ENCODE measurements around the gene CTNNA2. TPM values are rescaled to one million over a fixed set of nuclear protein-coding genes. Genes with fewer than 3 reads are reported as not detected.

CTNNA2 gene
- total RNA-seq, 1 donor from 2014 or later: 15.0 TPM

GRCh38 chr2:79711098-79711497, 198.2 kb downstream of the CTNNA2 start:
- no peak for DNase-seq (ENCODE audit: extremely low spot score, unreplicated experiment)
- Mint-ChIP-seq H3K27ac (no peak overlapping the region), H3K4me3 (no peak overlapping the region), H3K27me3 (no peaks in the 10 kb centered on the region), H3K4me1 (ENCODE audit: unreplicated experiment) (peaks cover 5% of the 10 kb centered on the region), H3K36me3 (peaks cover 3% of the 10 kb centered on the region), H3K9me3 (peaks cover 9% of the 10 kb centered on the region)
- TF ChIP-seq CTCF (conservative IDR thresholded peaks at IDR 0.05): no peak

- DNase-seq (ENCODE audit: extremely low spot score, unreplicated experiment): no peak
- no peak overlapping the region for H3K4me3 Mint-ChIP-seq
- H3K27ac Mint-ChIP-seq: no peak overlapping the region
- H3K9me3 Mint-ChIP-seq: peaks cover 9% of the 10 kb centered on the region
- H3K36me3 Mint-ChIP-seq: peaks cover 3% of the 10 kb centered on the region
- no peak for TF ChIP-seq CTCF (conservative IDR thresholded peaks at IDR 0.05)
- H3K4me1 Mint-ChIP-seq (ENCODE audit: unreplicated experiment): peaks cover 9% of the 10 kb centered on the region
- H3K27me3 Mint-ChIP-seq: no peaks in the 10 kb centered on the region
Measured at GRCh38 chr2:79713131-79713785, 200.4 kb downstream of the CTNNA2 start.

- no peak overlapping the region for H3K27ac Mint-ChIP-seq
Measured at GRCh38 chr2:79714283-79714682, 201.4 kb downstream of the CTNNA2 start.

GRCh38 chr2:79715338-79715737, 202.5 kb downstream of the CTNNA2 start:
- no peaks in the 10 kb centered on the region for H3K27me3 Mint-ChIP-seq
- H3K4me3 Mint-ChIP-seq: no peak overlapping the region
- TF ChIP-seq CTCF (conservative IDR thresholded peaks at IDR 0.05): no peak
- DNase-seq (ENCODE audit: extremely low spot score, unreplicated experiment): no peak
- no peak overlapping the region for H3K27ac Mint-ChIP-seq
- peaks cover 9% of the 10 kb centered on the region for H3K4me1 Mint-ChIP-seq (ENCODE audit: unreplicated experiment)
- peaks cover 3% of the 10 kb centered on the region for H3K36me3 Mint-ChIP-seq
- H3K9me3 Mint-ChIP-seq: peaks cover 14% of the 10 kb centered on the region

More at GRCh38 chr2:79714283-79714682, 201.4 kb downstream of the CTNNA2 start:
- H3K4me1 Mint-ChIP-seq (ENCODE audit: unreplicated experiment): peaks cover 9% of the 10 kb centered on the region
- H3K9me3 Mint-ChIP-seq: peaks cover 9% of the 10 kb centered on the region
- no peaks in the 10 kb centered on the region for H3K27me3 Mint-ChIP-seq
- H3K36me3 Mint-ChIP-seq: peaks cover 3% of the 10 kb centered on the region
- H3K4me3 Mint-ChIP-seq: no peak overlapping the region
- TF ChIP-seq CTCF (conservative IDR thresholded peaks at IDR 0.05): no peak
- DNase-seq (ENCODE audit: extremely low spot score, unreplicated experiment): no peak

- no peak overlapping the region for H3K27ac Mint-ChIP-seq
- no peak for DNase-seq (ENCODE audit: extremely low spot score, unreplicated experiment)
- TF ChIP-seq CTCF (conservative IDR thresholded peaks at IDR 0.05): no peak
- peaks cover 5% of the 10 kb centered on the region for H3K4me1 Mint-ChIP-seq (ENCODE audit: unreplicated experiment)
- peaks cover 14% of the 10 kb centered on the region for H3K9me3 Mint-ChIP-seq
- H3K4me3 Mint-ChIP-seq: no peak overlapping the region
- H3K36me3 Mint-ChIP-seq: peaks cover 3% of the 10 kb centered on the region
- no peaks in the 10 kb centered on the region for H3K27me3 Mint-ChIP-seq
Measured at GRCh38 chr2:79716266-79716665, 203.4 kb downstream of the CTNNA2 start.
